SK-N-SH (cell line): ENCODE data around the gene SLC12A9. TPM values are rescaled to one million over a fixed set of nuclear protein-coding genes. Genes with fewer than 3 reads are reported as not detected.

Source experiments
- CTCF ChIA-PET: fragments of 300-600, 350-600 bp; formaldehyde crosslinking; extraction: SDS; loops from one replicate; lab custom pipeline; 2021; lab: Yijun Ruan, JAX
- POLR2A ChIA-PET: fragments of 350-600 bp; sonication (Branson Sonifier 250); formaldehyde crosslinking; extraction: SDS; loops from one replicate; lab custom pipeline; 2020; ENCODE audit warnings: antibody characterized with exemption, inconsistent platforms; lab: Yijun Ruan, JAX
- DNase-seq: peaks from one replicate; pipeline ENCODE4 v3.0.0; 2012
- H2AFZ ChIP-seq: fragments of 200-600 bp; sonication (generic); 2 replicates; pipeline ENCODE4 v1.8.1; 2016; ENCODE audit warnings: antibody characterized with exemption, mild to moderate bottlenecking, low read depth
- H3F3A ChIP-seq: fragments of 200-600 bp; sonication (generic); replicated peaks from 2 replicates; pipeline ENCODE3; 2016; ENCODE audit warnings: antibody characterized with exemption, mild to moderate bottlenecking; ENCODE audit not compliant: insufficient read depth
- H3K27ac ChIP-seq, 2 experiments: fragments of 200-500 bp in 1 of 2; fragments of 200-600 bp in 1 of 2; sonication (Bioruptor generic) in 1 of 2; sonication (generic), shearing (Covaris generic) in 1 of 2; 2 replicates each; pipeline versions ENCODE4 v1.5.1 to v1.6.1; 2014 to 2016; ENCODE audit warnings: low read depth in 2 of 2, inconsistent platforms in 1 of 2, low read length in 1 of 2, mild to moderate bottlenecking in 1 of 2, mixed read lengths in 1 of 2
- H3K27me3 ChIP-seq: fragments of 200-600 bp; sonication (generic), shearing (Covaris generic); 2 replicates; pipeline ENCODE4 v1.6.1; 2016; ENCODE audit warnings: mixed run types; ENCODE audit not compliant: insufficient read depth
- H3K36me3 ChIP-seq, 2 experiments: fragments of 200-500 bp in 1 of 2; fragments of 200-600 bp in 1 of 2; sonication (Bioruptor generic) in 1 of 2; sonication (generic) in 1 of 2; replicated peaks in 1 of 2; 2 replicates each; pipeline versions ENCODE3 to v1.5.1; 2014 to 2016; ENCODE audit warnings: low read length in 1 of 2, mild to moderate bottlenecking in 1 of 2; ENCODE audit not compliant: insufficient read depth in 2 of 2, control insufficient read depth in 1 of 2
- H3K4me1 ChIP-seq, 2 experiments: fragments of 200-500 bp in 1 of 2; fragments of 200-600 bp in 1 of 2; sonication (Bioruptor generic) in 1 of 2; sonication (generic), shearing (Covaris generic) in 1 of 2; 2 replicates each; pipeline versions ENCODE4 v1.5.1 to v1.6.1; 2014 to 2016; ENCODE audit warnings: low read depth in 1 of 2, low read length in 1 of 2, mixed run types in 1 of 2; ENCODE audit not compliant: insufficient read depth in 2 of 2, control insufficient read depth in 1 of 2
- H3K4me2 ChIP-seq: fragments of 200-600 bp; sonication (generic), shearing (Covaris generic); 2 replicates; pipeline ENCODE4 v1.6.1; 2017; ENCODE audit warnings: mixed run types
- H3K4me3 ChIP-seq, 2 experiments: fragments of 200-500 bp in 1 of 2; fragments of 200-600 bp in 1 of 2; sonication (Bioruptor generic) in 1 of 2; sonication (generic), shearing (Covaris generic) in 1 of 2; 2 replicates each; pipeline versions ENCODE4 v1.5.1 to v1.8.1; 2014 to 2016; ENCODE audit warnings: low read depth in 2 of 2, inconsistent platforms in 1 of 2, low read length in 1 of 2, mild to moderate bottlenecking in 1 of 2, mixed read lengths in 1 of 2, moderate library complexity in 1 of 2
- H3K79me2 ChIP-seq: fragments of 200-600 bp; sonication (generic); 2 replicates; pipeline ENCODE4 v1.8.1; 2017; ENCODE audit warnings: mild to moderate bottlenecking; ENCODE audit not compliant: insufficient read depth
- H3K9ac ChIP-seq: fragments of 200-600 bp; sonication (generic); 2 replicates; pipeline ENCODE4 v1.6.1; 2017; ENCODE audit warnings: mixed run types
- H3K9me2 ChIP-seq: fragments of 200-600 bp; sonication (generic); 2 replicates; pipeline ENCODE4 v1.6.1; 2017; ENCODE audit warnings: mixed run types
- H3K9me3 ChIP-seq: fragments of 200-600 bp; sonication (generic); 2 replicates; pipeline ENCODE4 v1.6.1; 2017; ENCODE audit warnings: mixed run types, mild to moderate bottlenecking, moderate library complexity
- H4K20me1 ChIP-seq: fragments of 200-600 bp; sonication (generic); 2 replicates; pipeline ENCODE4 v1.6.1; 2017; ENCODE audit warnings: mild to moderate bottlenecking, mixed run types; ENCODE audit not compliant: insufficient read depth
- CHD2 ChIP-seq: fragments of 150-350 bp; IDR thresholded peaks from 2 replicates; pipeline ENCODE4 v1.6.1; 2018; ENCODE audit warnings: low read length; ENCODE audit not compliant: partially characterized antibody
- FOXJ3 ChIP-seq: sonication (generic); formaldehyde crosslinking; IDR thresholded peaks from 2 replicates; pipeline ENCODE4 v1.5.1; 2020; ENCODE audit warnings: mild to moderate bottlenecking, missing genetic modification reagents
- FOXM1 ChIP-seq: IDR thresholded peaks from 2 replicates; pipeline ENCODE4 v1.4.0; 2012; ENCODE audit warnings: low read depth, mild to moderate bottlenecking
- GATA2 ChIP-seq: sonication (generic); formaldehyde crosslinking; IDR thresholded peaks from 2 replicates; pipeline ENCODE4 v1.5.0; 2020; ENCODE audit warnings: mild to moderate bottlenecking, missing genetic modification reagents
- MXI1 ChIP-seq: IDR thresholded peaks from 2 replicates; pipeline ENCODE4 v1.6.1; 2012; ENCODE audit warnings: mild to moderate bottlenecking, low read depth, low read length, improper control_type of control experiment
- RAD21 ChIP-seq: IDR thresholded peaks from 2 replicates; pipeline ENCODE4 v1.6.1; 2012; ENCODE audit warnings: mild to moderate bottlenecking, low read length
- RCOR1 ChIP-seq: fragments of 150-350 bp; IDR thresholded peaks from 2 replicates; pipeline ENCODE4 v1.6.1; 2017; ENCODE audit warnings: antibody characterized with exemption, low read length
- SMC3 ChIP-seq: IDR thresholded peaks from 2 replicates; pipeline ENCODE4 v1.6.1; 2012; ENCODE audit warnings: low read depth, low read length, improper control_type of control experiment
- TAF1 ChIP-seq: IDR thresholded peaks from 2 replicates; pipeline ENCODE4 v1.6.1; 2012; ENCODE audit warnings: low read depth, mild to moderate bottlenecking, low read length, moderate library complexity, borderline replicate concordance
- TEAD4 ChIP-seq: IDR thresholded peaks from 2 replicates; pipeline ENCODE4 v1.4.0; 2012; ENCODE audit warnings: mild to moderate bottlenecking, borderline replicate concordance; ENCODE audit not compliant: insufficient read depth
- WGBS: methylation state at CpG from one replicate; pipeline ENCODE4 v1.1.6; 2017; ENCODE audit warnings: low lambda C conversion rate; 5-methylcytosine and 5-hydroxymethylcytosine counted together
- polyA plus RNA-seq, 3 experiments: library from polyadenylated mRNA; depleted of rRNA; stranded (reverse); fragments of >200 nt; gene quantifications; 2 replicates each; pipeline ENCODE4 v1.2.3, GENCODE V29; 2012
- TF ChIP-seq, protein P1 (sequence below): IDR thresholded peaks from 2 replicates; pipeline ENCODE4 v1.6.1; 2012; ENCODE audit warnings: mild to moderate bottlenecking, low read depth, low read length, moderate library complexity
- TF ChIP-seq, protein P2 (sequence below): IDR thresholded peaks from 2 replicates; pipeline ENCODE4 v1.4.0; 2012; ENCODE audit warnings: low read depth
- TF ChIP-seq, protein P3 (sequence below): fragments of 150-350 bp; IDR thresholded peaks from 2 replicates; pipeline ENCODE4 v1.6.1; 2016; ENCODE audit warnings: mild to moderate bottlenecking, low read depth, low read length
- TF ChIP-seq, protein P4 (sequence below): IDR thresholded peaks from 2 replicates; pipeline ENCODE4; 2012

Gene SLC12A9
- polyA plus RNA-seq, 1 of the 3 experiments (the other 2 are of a cell fraction) = 29.7 TPM

DNA sequence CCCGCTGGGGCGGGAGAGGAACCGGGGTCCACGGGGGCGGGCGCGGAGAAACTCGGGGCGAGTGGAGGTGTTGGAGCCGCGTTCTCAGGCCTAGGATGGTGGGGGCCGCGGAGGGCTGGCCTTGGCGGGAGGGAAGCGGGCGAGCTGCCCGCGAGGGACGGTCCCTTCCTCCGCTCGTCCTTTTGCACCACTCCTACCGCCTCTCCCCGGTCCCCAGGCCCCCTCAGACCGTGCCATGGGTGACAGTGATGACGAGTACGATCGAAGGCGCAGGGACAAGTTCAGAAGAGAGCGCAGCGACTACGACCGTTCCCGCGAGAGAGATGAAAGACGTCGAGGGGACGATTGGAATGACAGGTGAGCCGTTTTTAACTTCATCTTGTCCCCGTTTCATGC is 22.8 kb downstream of the SLC12A9 start:
- POLR2A ChIA-PET = interaction anchor here (0.5 to 5.8 kb wide), 20 partner anchors 10 to 343 kb away, joined by 3 to 126 read pairs (median 4); partner anchors contain the start of genes ACTL6B, AGFG2, POP7 and SLC12A9

DNA sequence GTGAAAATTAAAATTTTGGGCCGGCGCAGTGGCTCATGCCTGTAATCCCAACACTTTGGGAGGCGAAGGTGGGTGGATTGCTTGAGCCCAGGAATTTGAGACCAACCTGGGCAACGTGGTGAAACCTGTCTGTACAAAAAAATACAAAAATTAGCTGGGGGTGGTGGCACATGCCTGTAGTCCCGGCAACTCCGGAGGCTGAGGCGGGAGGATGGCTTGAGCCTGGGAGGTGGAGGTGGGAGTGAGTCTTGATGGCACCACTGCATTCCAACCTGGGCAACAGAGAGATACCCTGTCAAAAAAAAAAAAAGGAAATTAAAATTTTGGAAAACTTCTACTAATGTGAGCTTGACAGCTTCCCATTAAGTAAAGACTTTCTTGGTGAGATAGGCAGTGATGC is 25.5 kb downstream of the SLC12A9 start:
- peaks cover 76% of the 10 kb centered on the region for H3K79me2 ChIP-seq
- DNase-seq = no peak
- H4K20me1 ChIP-seq = peaks cover 58% of the 10 kb centered on the region
- H3K4me2 ChIP-seq = peak overlapping the region; percentile 90; the same call in 1 of the 2 replicates
- no peak overlapping the region for H2AFZ ChIP-seq
- ChIA-PET CTCF (interaction anchor here (1.1 to 5.5 kb wide), 6 partner anchors 8 to 949 kb away, joined by 3 to 37 read pairs (median 5); partner anchors contain the start of genes ACHE, GJC3 and SLC12A9), POLR2A (interaction anchor here (5.8 kb wide), 1 partner anchor 10 kb away, joined by 126 read pairs; the partner anchor contains the start of gene UFSP1)
- no peak overlapping the region for H3K27ac ChIP-seq
- no peaks in the 10 kb centered on the region for H3K27me3 ChIP-seq
- H3K4me3 ChIP-seq = no peak overlapping the region
- H3K9me3 ChIP-seq = no peaks in the 10 kb centered on the region
- WGBS = 88% methylated on average over 7 of the region's 7 CpGs
- H3F3A ChIP-seq = peaks cover 22% of the 10 kb centered on the region
- H3K9me2 ChIP-seq = no peaks in the 10 kb centered on the region
- peaks cover 39 to 60% of the 10 kb centered on the region in 2 experiments for H3K36me3 ChIP-seq
- H3K9ac ChIP-seq = no peak overlapping the region
- H3K4me1 ChIP-seq = peaks cover 13 to 23% of the 10 kb centered on the region in 2 experiments; a peak in 3 of 4 replicates
- TF ChIP-seq, protein P1, sequence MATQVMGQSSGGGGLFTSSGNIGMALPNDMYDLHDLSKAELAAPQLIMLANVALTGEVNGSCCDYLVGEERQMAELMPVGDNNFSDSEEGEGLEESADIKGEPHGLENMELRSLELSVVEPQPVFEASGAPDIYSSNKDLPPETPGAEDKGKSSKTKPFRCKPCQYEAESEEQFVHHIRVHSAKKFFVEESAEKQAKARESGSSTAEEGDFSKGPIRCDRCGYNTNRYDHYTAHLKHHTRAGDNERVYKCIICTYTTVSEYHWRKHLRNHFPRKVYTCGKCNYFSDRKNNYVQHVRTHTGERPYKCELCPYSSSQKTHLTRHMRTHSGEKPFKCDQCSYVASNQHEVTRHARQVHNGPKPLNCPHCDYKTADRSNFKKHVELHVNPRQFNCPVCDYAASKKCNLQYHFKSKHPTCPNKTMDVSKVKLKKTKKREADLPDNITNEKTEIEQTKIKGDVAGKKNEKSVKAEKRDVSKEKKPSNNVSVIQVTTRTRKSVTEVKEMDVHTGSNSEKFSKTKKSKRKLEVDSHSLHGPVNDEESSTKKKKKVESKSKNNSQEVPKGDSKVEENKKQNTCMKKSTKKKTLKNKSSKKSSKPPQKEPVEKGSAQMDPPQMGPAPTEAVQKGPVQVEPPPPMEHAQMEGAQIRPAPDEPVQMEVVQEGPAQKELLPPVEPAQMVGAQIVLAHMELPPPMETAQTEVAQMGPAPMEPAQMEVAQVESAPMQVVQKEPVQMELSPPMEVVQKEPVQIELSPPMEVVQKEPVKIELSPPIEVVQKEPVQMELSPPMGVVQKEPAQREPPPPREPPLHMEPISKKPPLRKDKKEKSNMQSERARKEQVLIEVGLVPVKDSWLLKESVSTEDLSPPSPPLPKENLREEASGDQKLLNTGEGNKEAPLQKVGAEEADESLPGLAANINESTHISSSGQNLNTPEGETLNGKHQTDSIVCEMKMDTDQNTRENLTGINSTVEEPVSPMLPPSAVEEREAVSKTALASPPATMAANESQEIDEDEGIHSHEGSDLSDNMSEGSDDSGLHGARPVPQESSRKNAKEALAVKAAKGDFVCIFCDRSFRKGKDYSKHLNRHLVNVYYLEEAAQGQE = no peak
- TF ChIP-seq SMC3 (no peak), RCOR1 (no peak), RAD21 (no peak), FOXM1 (no peak), MXI1 (no peak), TEAD4 (no peak), TAF1 (no peak)
- TF ChIP-seq, protein P2, sequence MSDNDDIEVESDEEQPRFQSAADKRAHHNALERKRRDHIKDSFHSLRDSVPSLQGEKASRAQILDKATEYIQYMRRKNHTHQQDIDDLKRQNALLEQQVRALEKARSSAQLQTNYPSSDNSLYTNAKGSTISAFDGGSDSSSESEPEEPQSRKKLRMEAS = no peak
- TF ChIP-seq, protein P3, sequence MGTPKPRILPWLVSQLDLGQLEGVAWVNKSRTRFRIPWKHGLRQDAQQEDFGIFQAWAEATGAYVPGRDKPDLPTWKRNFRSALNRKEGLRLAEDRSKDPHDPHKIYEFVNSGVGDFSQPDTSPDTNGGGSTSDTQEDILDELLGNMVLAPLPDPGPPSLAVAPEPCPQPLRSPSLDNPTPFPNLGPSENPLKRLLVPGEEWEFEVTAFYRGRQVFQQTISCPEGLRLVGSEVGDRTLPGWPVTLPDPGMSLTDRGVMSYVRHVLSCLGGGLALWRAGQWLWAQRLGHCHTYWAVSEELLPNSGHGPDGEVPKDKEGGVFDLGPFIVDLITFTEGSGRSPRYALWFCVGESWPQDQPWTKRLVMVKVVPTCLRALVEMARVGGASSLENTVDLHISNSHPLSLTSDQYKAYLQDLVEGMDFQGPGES = no peak

More for the DNA sequence above, 22.8 kb downstream of the SLC12A9 start:
- peaks cover 16 to 40% of the 10 kb centered on the region in 2 experiments for H3K36me3 ChIP-seq
- H3K4me1 ChIP-seq = peaks cover 13 to 23% of the 10 kb centered on the region in 2 experiments; a peak in 3 of 4 replicates
- H3K4me3 ChIP-seq = peak overlapping the region; percentile 65 to 93
- CTCF ChIA-PET = interaction anchor here (0.7 to 5.5 kb wide), 9 partner anchors 12 to 307 kb away, joined by 3 to 37 read pairs (median 5); partner anchors contain the start of genes ACHE, SLC12A9 and UFSP1
- H3K79me2 ChIP-seq = peaks cover 54% of the 10 kb centered on the region
- H3K9ac ChIP-seq = peak overlapping the region; percentile 89
- TF ChIP-seq CHD2 (peak; percentile 45), SMC3 (no peak), FOXJ3 (no peak), GATA2 (no peak)
- TF ChIP-seq, protein P4, sequence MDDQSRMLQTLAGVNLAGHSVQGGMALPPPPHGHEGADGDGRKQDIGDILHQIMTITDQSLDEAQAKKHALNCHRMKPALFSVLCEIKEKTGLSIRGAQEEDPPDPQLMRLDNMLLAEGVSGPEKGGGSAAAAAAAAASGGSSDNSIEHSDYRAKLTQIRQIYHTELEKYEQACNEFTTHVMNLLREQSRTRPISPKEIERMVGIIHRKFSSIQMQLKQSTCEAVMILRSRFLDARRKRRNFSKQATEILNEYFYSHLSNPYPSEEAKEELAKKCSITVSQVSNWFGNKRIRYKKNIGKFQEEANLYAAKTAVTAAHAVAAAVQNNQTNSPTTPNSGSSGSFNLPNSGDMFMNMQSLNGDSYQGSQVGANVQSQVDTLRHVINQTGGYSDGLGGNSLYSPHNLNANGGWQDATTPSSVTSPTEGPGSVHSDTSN = no peak
- TF ChIP-seq, protein P1 = no peak
- peak overlapping the region; percentile 90 for H3K4me2 ChIP-seq
- H2AFZ ChIP-seq = peak overlapping the region; percentile 92
- no peaks in the 10 kb centered on the region for H3K9me3 ChIP-seq
- H3K27ac ChIP-seq = peak overlapping the region; percentile 88 to 92
- peak; percentile 81 for DNase-seq
- no peaks in the 10 kb centered on the region for H3K27me3 ChIP-seq
- peaks cover 21% of the 10 kb centered on the region for H3F3A ChIP-seq
- H3K9me2 ChIP-seq = no peaks in the 10 kb centered on the region
- peaks cover 47% of the 10 kb centered on the region for H4K20me1 ChIP-seq
- 1% methylated on average over 30 of the region's 39 CpGs for WGBS
